A673 (cell line): Measurements from ENCODE around the gene MAP2K3. TPM values are rescaled to one million over a fixed set of nuclear protein-coding genes. Genes with fewer than 3 reads are reported as not detected.

Experiments
- BruUV-seq: library from RNA; stranded (reverse); fragments of 400-500 nt; replicated peaks from 2 replicates; lab custom pipeline; 2021; lab: Mats Ljungman, UMichigan
- CTCF ChIA-PET: fragments of 300-600 bp; sonication (Branson Sonifier 250); formaldehyde crosslinking; loops from one replicate; lab custom pipeline; 2022; ENCODE audit warnings: antibody characterized with exemption; lab: Charles Lee
- POLR2A ChIA-PET: fragments of 300-600 bp; sonication (Branson Sonifier 250); formaldehyde crosslinking; loops from one replicate; lab custom pipeline; 2022; ENCODE audit warnings: antibody characterized with exemption; ENCODE audit not compliant: low non-redundant PET; lab: Charles Lee
- DNase-seq: peaks from one replicate; pipeline ENCODE4 v3.0.0-alpha.2; 2015; ENCODE audit warnings: low spot score
- H3K27ac ChIP-seq: fragments of 200-600 bp; sonication (generic); 2 replicates; pipeline ENCODE4 v1.5.1; 2016; ENCODE audit warnings: mixed run types, low read depth, mild to moderate bottlenecking, mixed read lengths, antibody characterized with exemption, low read length; ENCODE audit not compliant: poor library complexity, severe bottlenecking
- H3K27me3 ChIP-seq: fragments of 200-600 bp; sonication (generic); replicated peaks from 2 replicates; pipeline ENCODE4 v1.6.1; 2017; ENCODE audit warnings: mixed run types, low read depth, mild to moderate bottlenecking, mixed read lengths, antibody characterized with exemption, low read length; ENCODE audit not compliant: insufficient read depth, poor library complexity
- H3K36me3 ChIP-seq: fragments of 200-600 bp; sonication (generic); 2 replicates; pipeline ENCODE4 v1.6.1; 2016; ENCODE audit warnings: mixed run types, mild to moderate bottlenecking, mixed read lengths, antibody characterized with exemption, low read length; ENCODE audit not compliant: insufficient read depth, poor library complexity, severe bottlenecking
- H3K4me1 ChIP-seq: fragments of 200-600 bp; sonication (generic); 2 replicates; pipeline ENCODE4 v1.6.1; 2017; ENCODE audit warnings: mixed run types, mild to moderate bottlenecking, mixed read lengths, antibody characterized with exemption, low read length; ENCODE audit not compliant: insufficient read depth, poor library complexity, severe bottlenecking
- H3K4me3 ChIP-seq: fragments of 200-600 bp; sonication (generic); 2 replicates; pipeline ENCODE4 v1.5.1; 2016; ENCODE audit warnings: low read depth, mixed run types, mild to moderate bottlenecking, mixed read lengths, low read length; ENCODE audit not compliant: poor library complexity, severe bottlenecking
- H3K9me3 ChIP-seq: fragments of 200-600 bp; sonication (generic); 2 replicates; pipeline ENCODE4 v1.6.1; 2016; ENCODE audit warnings: mixed run types, low read depth, mild to moderate bottlenecking, mixed read lengths, antibody characterized with exemption, low read length; ENCODE audit not compliant: poor library complexity, severe bottlenecking
- CTCF ChIP-seq: fragments of 300-800, 200-600 bp; sonication (generic); conservative IDR thresholded peaks from 2 replicates; pipeline ENCODE4 v1.5.1; 2017; ENCODE audit warnings: low read depth, mild to moderate bottlenecking, antibody characterized with exemption, low read length, moderate library complexity, mixed read lengths
- EZH2 ChIP-seq: fragments of 200-600 bp; sonication (generic); IDR thresholded peaks from 2 replicates; pipeline ENCODE4 v1.6.1; 2017; ENCODE audit warnings: borderline replicate concordance, low read depth, mild to moderate bottlenecking, mixed read lengths, antibody characterized with exemption, low read length; ENCODE audit not compliant: poor library complexity, severe bottlenecking
- intact Hi-C: fragments of 100-400 bp; cut with micrococcal nuclease; formaldehyde crosslinking; loops from one replicate; pipeline ENCODE4 v1.10.0; 2022; ENCODE audit not compliant: unreplicated experiment
- total RNA-seq: library from RNA; stranded (reverse); gene quantifications from 2 replicates; pipeline ENCODE4 v1.2.3, GENCODE V29; 2021

The MAP2K3 gene
- total RNA-seq, 1 experiment from 2014 or later = 44.0 TPM

GRCh38 chr17:21275047-21275578 is 9.4 kb upstream of the MAP2K3 start:
- CTCF ChIA-PET = interaction anchor here (0.6 to 1.1 kb wide), 3 partner anchors 24 to 236 kb away, joined by 4 to 7 read pairs (median 5); no protein-coding TSS in a partner anchor
- BruUV-seq = no TSS peak
- no peak for TF ChIP-seq CTCF
- no peak for TF ChIP-seq EZH2
- Histone ChIP-seq H3K9me3 (no peaks in the 10 kb centered on the region), H3K27me3 (no peaks in the 10 kb centered on the region), H3K4me3 (peak overlapping the region; percentile 58), H3K36me3 (no peaks in the 10 kb centered on the region), H3K4me1 (peaks cover 11% of the 10 kb centered on the region), H3K27ac (peak overlapping the region; percentile 55)
- intact Hi-C loops = loop anchor here (2.0 kb wide), 1 partner anchor 22 kb away; the partner anchor contains the start of gene NATD1
- no peak for DNase-seq
- POLR2A ChIA-PET = no interaction called here

- H3K27ac ChIP-seq = peak overlapping the region; percentile 55
- H3K4me1 ChIP-seq = peaks cover 11% of the 10 kb centered on the region
- CTCF ChIA-PET = interaction anchor here (0.6 to 1.1 kb wide), 3 partner anchors 25 to 236 kb away, joined by 4 to 7 read pairs (median 5); no protein-coding TSS in a partner anchor
- H3K9me3 ChIP-seq = no peaks in the 10 kb centered on the region
- no TSS peak for BruUV-seq
- peak; percentile 92 for DNase-seq
- POLR2A ChIA-PET = no interaction called here
- intact Hi-C loops = loop anchor here (2.0 kb wide), 1 partner anchor 23 kb away; the partner anchor contains the start of gene NATD1
- TF ChIP-seq CTCF = no peak
- no peak for TF ChIP-seq EZH2
- peak overlapping the region; percentile 58 for H3K4me3 ChIP-seq
- no peaks in the 10 kb centered on the region for H3K36me3 ChIP-seq
- no peaks in the 10 kb centered on the region for H3K27me3 ChIP-seq
These were observed 8.8 kb upstream of the MAP2K3 start for GRCh38 chr17:21275579-21276263.

GRCh38 chr17:21276264-21276588 is 8.3 kb upstream of the MAP2K3 start:
- peaks cover 11% of the 10 kb centered on the region for H3K4me1 ChIP-seq
- intact Hi-C loops = no loop called here
- no peaks in the 10 kb centered on the region for H3K36me3 ChIP-seq
- H3K4me3 ChIP-seq = peak overlapping the region; percentile 58
- DNase-seq = no peak
- no peak for TF ChIP-seq EZH2
- no peak for TF ChIP-seq CTCF
- CTCF ChIA-PET = interaction anchor here (1.1 kb wide), 1 partner anchor 235 kb away, joined by 4 read pairs; no protein-coding TSS in a partner anchor
- POLR2A ChIA-PET = no interaction called here
- no TSS peak for BruUV-seq
- H3K27me3 ChIP-seq = no peaks in the 10 kb centered on the region
- no peaks in the 10 kb centered on the region for H3K9me3 ChIP-seq
- no peak overlapping the region for H3K27ac ChIP-seq
